Activated CD4-positive, alpha-beta T cell treated with anti-CD3 and anti-CD28 coated beads, Interleukin-2, amount 50 U/mL, for 1 hour (primary cell): Measurements from ENCODE around the gene TAF3.

Experiments
- DNase-seq: peaks from one replicate; pipeline ENCODE4 v3.0.0-alpha.2; 2020

TAF3 gene

GRCh38 chr10:7937315-7937945 is 119.1 kb downstream of the TAF3 start:
- DNase-seq = no peak

DNA sequence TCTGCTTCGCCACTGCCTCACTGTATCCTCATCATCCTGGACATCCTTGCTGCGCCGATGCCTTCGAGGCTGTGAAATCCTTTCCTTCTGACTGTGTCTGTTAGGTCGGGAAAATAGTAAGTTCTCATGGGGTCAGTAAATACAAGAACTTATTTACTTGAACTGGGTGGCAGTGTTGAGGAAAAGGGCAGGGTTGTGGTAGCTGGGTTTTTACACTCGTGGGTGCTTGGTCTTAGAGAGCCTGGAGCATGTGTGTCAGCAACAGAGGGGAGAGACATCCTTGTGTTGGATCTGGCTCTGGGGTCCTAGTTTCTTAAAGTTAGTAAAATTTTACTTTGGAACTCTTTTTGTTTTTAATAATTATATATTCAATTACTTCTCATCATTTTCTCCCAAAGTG is 123.3 kb downstream of the TAF3 start:
- no peak for DNase-seq

DNA sequence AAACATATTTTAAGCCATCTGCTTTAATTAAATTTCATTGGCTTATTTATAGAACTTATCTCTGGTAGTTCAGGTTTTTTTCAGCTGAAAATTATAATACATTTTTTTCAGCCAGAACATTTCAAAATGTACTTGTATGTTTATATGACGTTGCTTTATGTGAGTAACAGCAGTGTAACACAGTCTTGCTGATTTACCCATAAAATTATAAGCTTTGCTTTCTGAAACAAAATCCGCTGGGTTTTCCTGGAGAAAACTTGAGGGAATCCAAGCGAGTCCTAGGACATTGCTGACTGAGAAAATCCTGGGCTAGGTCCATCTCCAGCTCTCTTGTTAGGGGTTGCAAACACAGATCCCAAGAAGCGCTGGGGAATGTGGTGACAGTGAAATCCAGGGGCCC is 124.0 kb downstream of the TAF3 start:
- DNase-seq = no peak

GRCh38 chr10:7942859-7943258 is 124.6 kb downstream of the TAF3 start:
- DNase-seq = no peak

DNA sequence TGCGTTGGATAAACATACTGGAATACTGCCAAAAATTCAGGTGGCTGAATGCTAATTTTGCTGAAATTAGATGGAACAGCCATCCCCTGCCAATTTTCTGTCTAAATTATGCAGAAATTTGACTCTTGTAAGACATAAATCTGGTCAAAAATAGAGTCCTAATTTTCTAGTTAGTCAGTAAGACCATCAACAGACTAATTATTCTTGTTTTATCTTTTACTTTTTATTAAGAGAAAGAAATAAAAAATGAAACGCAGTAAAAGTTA is 125.8 kb downstream of the TAF3 start:
- no peak for DNase-seq

DNA sequence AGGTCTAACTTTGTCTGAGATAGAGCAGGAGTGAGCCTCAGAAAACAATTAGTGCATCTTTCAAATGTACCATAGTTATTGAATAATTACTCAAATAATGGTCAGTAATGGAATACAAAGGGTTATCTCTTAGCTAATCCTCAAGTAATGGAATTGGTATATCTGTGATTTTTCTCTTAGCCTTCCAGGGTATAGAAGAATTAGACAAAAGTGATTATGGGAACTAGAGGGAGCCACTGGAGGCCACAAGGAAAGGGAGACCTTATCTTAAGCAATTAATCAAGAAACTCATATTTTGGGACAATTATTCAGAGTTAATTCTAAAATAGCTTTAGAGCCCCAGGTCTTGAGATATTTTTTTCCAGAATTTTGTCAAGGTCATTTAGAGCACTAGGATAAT is 126.2 kb downstream of the TAF3 start:
- DNase-seq = no peak

DNA sequence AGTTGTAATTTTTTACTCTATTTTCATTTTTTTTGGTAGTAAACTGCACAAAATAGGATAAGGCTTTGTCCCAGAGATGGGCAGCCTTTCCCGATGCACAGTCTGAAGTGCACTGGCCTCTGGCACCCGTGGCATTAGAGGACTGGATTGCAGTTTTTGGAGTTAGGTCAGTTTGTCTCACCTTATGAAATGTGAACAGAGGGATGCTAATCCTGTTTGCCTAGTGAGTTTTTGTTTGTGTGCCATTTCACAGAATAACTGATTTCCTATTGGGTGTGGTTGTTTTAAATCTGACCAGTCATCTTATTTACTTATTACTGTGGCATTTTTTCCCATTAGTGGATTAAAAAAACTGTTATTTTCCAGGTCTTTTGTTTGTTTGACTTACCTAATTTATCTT is 126.7 kb downstream of the TAF3 start:
- DNase-seq = no peak

- no peak for DNase-seq
Measured at GRCh38 chr10:7945469-7946187, 127.3 kb downstream of the TAF3 start.

GRCh38 chr10:7948371-7949000 is 130.2 kb downstream of the TAF3 start:
- no peak for DNase-seq

GRCh38 chr10:7950981-7951847 is 132.9 kb downstream of the TAF3 start:
- DNase-seq = no peak

DNA sequence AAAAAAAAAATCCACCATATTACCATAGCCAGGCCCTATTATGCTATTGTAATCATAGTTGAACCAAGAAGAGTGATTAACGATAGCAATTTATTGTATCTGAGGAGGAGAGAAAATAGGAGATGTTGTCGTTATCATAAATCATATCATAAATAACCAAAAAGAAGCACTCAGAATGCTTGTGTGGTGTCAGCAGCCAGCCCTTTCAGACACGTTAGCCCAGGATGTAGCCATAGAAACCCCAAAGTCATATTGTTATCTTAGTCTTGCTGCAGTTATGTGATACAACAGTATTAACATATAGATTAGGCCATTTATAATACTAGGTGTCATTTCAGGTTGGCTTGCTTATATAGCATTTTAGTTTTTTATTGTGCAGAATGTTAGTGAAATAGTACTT is 134.0 kb downstream of the TAF3 start:
- DNase-seq = no peak

DNA sequence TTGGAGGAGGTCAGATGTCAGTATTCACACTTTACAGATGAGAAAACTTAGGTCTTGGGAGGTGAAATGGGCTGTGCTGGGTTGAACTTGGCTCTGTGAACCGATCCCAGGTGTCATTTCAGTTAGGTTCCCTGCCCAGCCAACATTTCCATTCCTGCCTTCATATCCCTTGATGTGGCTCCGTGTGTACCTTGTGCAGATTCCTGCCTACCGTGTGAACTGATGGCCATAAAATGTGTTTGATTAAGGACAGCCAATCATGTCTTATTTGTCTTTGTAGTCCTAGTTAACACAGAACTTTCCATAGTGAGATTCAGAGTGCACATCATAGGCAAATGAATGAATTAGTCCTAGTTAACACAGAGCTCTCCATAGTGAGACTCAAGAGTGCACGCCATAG is 135.1 kb downstream of the TAF3 start:
- no peak for DNase-seq

- no peak for DNase-seq
Measured at GRCh38 chr10:7955446-7955845, 137.1 kb downstream of the TAF3 start.

DNA sequence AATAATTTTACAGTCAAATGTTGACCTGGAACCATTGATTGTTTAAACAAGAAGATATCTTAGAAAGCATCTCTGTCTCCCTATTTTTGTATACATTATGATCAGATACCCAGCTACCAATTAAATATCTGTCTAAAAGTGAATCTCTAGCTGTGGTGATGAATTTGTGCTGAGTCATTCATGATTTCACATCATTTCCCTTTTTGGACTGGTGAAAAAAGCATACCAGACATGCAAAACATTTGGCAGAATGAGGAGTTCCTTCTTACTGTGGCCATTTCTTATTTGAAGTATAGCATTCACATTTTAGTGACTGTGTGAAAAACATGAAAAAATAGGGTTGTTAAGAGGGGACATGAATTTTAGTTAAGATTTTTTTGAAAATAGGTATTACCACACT is 138.2 kb downstream of the TAF3 start:
- no peak for DNase-seq

DNA sequence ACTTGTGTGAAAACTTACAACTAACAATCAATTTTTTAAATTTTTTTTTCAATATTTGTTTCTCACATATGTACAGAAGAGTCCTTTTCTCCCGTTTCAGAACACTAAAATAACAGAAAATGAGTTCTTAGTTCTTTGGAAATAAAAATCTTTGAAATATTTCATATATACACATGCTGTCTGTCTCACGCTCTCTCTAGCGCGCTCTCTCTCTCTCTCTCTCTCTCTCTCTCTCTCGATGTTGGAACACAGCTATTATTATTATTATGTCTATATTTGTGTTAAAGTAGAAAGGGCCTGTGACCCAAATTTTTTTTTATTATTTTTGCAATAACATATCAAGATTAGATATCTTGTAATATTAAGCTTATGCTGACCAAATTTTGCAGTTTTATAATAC is 139.3 kb downstream of the TAF3 start:
- DNase-seq = no peak

- DNase-seq = no peak
Measured at GRCh38 chr10:7958442-7958841, 140.1 kb downstream of the TAF3 start.

DNA sequence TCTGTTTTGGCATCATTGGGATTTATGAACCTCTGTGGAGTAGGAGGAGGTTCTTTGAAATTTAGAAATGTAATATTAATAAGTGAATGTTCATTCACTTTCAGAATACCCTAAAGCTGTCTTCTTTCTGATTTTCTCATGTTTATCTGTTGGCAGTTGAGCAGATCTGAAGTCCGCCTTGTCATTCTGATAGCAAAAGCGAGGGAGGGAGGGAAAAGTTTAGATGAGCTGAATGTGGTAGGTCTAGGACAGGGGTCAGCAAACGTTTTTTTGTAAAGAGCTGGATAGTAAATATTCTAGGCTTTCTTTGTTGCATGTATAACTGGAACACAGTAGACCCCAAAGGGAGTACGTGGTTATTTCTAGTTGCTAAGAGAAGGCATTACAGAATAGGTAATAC is 141.8 kb downstream of the TAF3 start:
- DNase-seq = no peak

- DNase-seq = no peak
Measured at GRCh38 chr10:7962592-7962991, 144.3 kb downstream of the TAF3 start.

- no peak for DNase-seq
Measured at GRCh38 chr10:7965457-7965856, 147.2 kb downstream of the TAF3 start.

GRCh38 chr10:7967035-7967434 is 148.7 kb downstream of the TAF3 start:
- DNase-seq = no peak

DNA sequence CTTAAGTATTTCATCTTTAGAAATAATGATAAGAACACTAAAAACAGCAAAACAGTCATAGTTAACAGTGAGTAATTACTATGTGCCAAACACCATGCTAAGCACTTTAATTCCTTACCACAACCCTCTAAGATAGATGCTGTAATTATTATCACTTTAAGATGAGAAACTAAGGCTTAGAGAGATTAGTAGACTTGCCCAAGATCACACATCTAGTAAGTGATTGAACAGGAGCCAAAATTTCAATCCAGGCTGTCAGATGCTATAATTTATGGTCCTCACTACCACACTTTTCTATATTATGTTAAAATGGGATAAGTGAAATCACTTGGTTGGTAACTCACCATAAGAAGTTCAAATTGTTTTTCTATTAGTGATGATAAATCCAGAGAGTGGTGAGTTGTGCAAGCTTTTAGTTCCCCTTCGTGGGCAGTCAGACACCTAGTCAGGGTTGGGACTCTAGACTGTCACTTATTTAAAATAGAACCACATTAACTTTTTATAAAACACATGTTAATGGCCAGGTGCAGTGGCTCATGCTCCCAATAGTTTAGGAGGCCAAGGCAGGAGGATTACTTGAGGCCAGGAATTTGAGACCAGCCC is 150.3 kb downstream of the TAF3 start:
- DNase-seq = no peak

- no peak for DNase-seq
Measured at GRCh38 chr10:7969623-7970022, 151.3 kb downstream of the TAF3 start.

DNA sequence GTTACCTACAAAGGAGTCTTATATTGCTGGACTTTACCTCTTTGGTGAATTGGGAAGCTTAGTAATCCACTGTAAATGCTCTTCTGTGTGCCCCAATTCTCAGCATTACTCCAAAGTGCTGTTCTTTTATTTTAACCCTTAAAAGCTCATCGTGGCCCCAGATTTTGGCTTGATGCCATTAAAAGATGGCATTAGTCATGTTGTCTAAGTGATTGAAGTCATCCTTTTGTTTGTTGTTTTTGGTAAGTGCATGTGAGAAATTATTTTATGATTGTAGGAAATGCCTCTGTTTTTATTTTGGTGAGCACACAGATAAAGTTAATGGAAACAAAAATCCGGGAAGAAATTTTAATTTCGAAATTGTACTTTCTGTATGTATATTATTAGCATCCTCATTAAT is 153.6 kb downstream of the TAF3 start:
- no peak for DNase-seq
